ENCODE results near the gene GUCY2D. TPM values are rescaled to one million over a fixed set of nuclear protein-coding genes. Genes with fewer than 3 reads are reported as not detected.
A peak's percentile ranks its signal among the peaks of the same experiment; 100 is the strongest.
"Not testable (repeated sequence)": the region's sequence is repeated elsewhere in the genome, so short reads cannot be mapped to it uniquely, and the experiment has no call there.

The GUCY2D gene
- total RNA-seq, 2 experiments from 2014 or later: not detected

DNA sequence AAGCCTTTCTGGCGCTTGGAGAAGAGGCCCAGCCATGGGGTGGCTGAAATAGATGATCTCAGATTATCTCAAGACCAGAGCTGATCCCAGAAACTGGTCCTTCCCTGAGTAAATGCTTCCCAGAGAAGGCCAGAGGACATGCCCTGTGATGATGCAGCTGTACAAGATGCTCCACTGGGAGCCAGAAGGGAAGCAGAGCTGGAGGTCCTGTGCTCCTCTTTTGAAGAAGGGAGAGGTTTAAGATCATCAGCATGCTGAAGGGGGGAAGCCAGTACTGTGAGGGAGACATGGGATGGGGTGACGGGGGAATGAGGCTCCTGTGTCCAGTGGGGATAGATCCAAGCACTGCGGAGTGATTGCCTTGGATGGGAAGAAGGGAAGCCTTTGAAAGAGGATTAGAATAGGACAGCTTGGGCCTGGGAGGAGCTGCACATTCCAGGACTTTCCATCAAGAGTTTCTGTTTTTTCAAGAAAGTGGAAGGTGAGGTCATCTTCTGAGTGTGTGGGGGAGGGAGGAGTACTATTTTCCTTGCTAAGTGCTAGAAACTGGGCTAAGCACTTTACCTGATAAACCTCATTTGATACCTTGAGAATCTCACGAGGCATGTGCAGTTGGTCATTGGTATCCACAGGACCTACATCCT lies 20.1 kb downstream of the GUCY2D start:
- H3K27ac Mint-ChIP-seq: no peak overlapping the region
- peaks cover 4% of the 10 kb centered on the region for H3K4me1 Mint-ChIP-seq
- no peaks in the 10 kb centered on the region for H3K9me3 Mint-ChIP-seq
- peaks cover 33% of the 10 kb centered on the region for H3K27me3 Mint-ChIP-seq
- no peak overlapping the region for H3K4me3 Mint-ChIP-seq
- DNase-seq: no peak
- ChIA-PET POLR2A (no interaction called here), CTCF (no interaction called here)
- no peaks in the 10 kb centered on the region for H3K36me3 Mint-ChIP-seq (ENCODE audit: low read depth)

DNA sequence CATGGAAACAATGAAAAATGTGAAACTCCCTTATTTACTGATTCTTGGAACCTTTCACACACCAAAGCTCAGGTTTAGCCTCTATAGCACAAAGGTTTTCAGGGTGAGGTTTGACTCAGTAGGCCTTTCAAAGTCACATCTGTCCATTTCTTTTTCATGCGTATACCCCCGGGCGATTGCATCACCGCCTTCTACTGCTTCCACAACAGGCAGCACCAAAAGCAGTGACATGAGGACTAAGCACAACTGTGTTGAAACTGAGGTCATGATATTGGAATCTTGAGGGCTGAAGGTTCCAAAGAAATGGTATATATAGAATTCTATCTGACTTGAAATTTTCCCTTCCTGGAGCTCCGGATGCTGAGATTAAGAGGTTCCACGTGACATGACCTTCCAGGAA lies 21.7 kb downstream of the GUCY2D start:
- CTCF ChIA-PET: interaction anchor here (0.9 kb wide), 1 partner anchor 17 kb away, joined by 3 read pairs; no protein-coding TSS in a partner anchor
- POLR2A ChIA-PET; H3K27ac Mint-ChIP-seq; H3K36me3 Mint-ChIP-seq (ENCODE audit: low read depth); H3K4me3 Mint-ChIP-seq; H3K4me1 Mint-ChIP-seq; DNase-seq; H3K9me3 Mint-ChIP-seq: not testable (repeated sequence)
- peaks cover 38% of the 10 kb centered on the region for H3K27me3 Mint-ChIP-seq

DNA sequence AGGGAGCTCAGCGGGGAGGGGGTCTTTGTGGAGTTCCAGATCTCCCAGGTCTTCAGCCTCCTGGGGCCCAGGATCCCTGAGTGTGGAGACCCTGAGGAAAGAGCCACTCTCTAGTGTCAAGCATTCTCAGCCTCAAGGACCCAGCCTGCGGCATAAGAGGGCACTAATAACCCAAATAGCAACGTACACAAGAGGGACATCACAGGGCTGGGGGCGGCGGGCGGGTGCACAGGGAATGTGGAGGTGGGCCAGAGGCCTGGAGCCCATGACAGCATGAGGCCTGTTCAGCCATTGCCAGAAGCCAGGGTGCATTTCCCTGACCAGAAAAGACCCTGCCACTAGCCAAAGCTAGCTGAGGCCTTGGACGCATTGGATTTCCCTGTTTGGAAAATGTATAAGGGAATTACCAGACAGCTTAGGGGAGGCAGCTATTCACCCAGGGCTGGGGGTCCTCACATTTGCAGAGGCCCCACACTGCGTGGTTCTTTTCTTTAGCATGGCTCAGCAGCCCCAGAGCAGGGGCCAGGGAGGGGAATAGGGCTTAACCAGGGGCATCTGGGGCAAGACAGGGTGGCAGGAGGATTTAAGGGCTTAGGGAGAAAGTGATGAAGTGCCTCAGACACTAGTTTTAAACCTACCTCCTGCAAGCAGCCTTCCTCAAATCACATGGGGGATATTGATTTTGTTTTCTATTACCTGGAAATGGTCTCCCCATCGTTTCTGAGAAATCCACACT lies 22.9 kb downstream of the GUCY2D start:
- DNase-seq: no peak
- ChIA-PET POLR2A (no interaction called here), CTCF (interaction anchor here (0.7 to 1.7 kb wide), 3 partner anchors 8 to 48 kb away, joined by 3 to 6 read pairs (median 3); no protein-coding TSS in a partner anchor)
- H3K27ac Mint-ChIP-seq: no peak overlapping the region
- no peak overlapping the region for H3K4me3 Mint-ChIP-seq
- no peaks in the 10 kb centered on the region for H3K36me3 Mint-ChIP-seq (ENCODE audit: low read depth)
- peaks cover 34% of the 10 kb centered on the region for H3K27me3 Mint-ChIP-seq
- no peaks in the 10 kb centered on the region for H3K9me3 Mint-ChIP-seq
- no peaks in the 10 kb centered on the region for H3K4me1 Mint-ChIP-seq

DNA sequence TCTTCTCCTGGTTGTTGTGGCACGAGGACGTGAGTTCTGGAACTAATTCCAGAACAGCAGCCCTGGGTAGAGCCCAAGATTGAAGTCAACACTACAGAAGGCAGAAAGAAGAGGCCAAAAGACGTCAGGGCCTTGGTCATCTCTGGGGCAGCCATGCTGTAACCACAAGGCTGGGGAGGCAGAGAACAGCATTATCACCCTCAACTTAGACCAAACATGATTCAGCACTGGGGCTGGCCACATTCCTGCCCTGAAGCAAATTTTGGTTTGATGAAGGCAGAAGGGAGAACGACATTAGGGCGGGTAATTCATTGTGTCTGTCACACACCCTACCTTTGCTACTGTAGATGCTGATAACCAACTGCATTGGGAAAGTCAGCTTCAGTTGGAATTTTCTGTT lies 26.7 kb downstream of the GUCY2D start:
- Mint-ChIP-seq H3K36me3 (ENCODE audit: low read depth) (no peaks in the 10 kb centered on the region), H3K27ac (no peak overlapping the region), H3K9me3 (no peaks in the 10 kb centered on the region), H3K4me1 (no peaks in the 10 kb centered on the region), H3K27me3 (peaks cover 38% of the 10 kb centered on the region), H3K4me3 (no peak overlapping the region)
- CTCF ChIA-PET: interaction anchor here (0.7 kb wide), 1 partner anchor 76 kb away, joined by 3 read pairs; no protein-coding TSS in a partner anchor
- DNase-seq: no peak
- POLR2A ChIA-PET: no interaction called here

DNA sequence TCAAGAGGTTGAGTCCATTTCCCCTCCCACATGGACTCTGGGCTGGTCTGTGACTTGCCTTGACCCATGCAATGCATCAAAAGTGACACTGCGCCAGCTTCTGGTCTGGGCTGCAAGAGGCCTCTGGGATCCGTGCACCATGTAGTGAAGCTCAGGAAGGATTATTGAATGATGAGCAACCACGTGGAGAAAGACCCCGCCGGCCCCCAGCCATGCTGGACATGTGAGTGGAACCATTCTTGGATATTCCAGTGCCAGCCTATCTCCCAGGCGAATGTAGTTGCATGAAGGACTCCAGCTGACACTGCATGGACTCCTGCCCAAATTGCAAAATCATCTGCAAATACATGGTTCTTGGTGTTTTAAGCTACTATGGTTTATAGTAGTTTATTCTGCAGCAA lies 28.8 kb downstream of the GUCY2D start:
- no peak for DNase-seq
- no peaks in the 10 kb centered on the region for H3K9me3 Mint-ChIP-seq
- H3K27me3 Mint-ChIP-seq: peaks cover 46% of the 10 kb centered on the region
- no peaks in the 10 kb centered on the region for H3K4me1 Mint-ChIP-seq
- H3K27ac Mint-ChIP-seq: no peak overlapping the region
- H3K36me3 Mint-ChIP-seq (ENCODE audit: low read depth): no peaks in the 10 kb centered on the region
- CTCF ChIA-PET: interaction anchor here (1.1 kb wide), 1 partner anchor 48 kb away, joined by 3 read pairs; no protein-coding TSS in a partner anchor
- no peak overlapping the region for H3K4me3 Mint-ChIP-seq
- POLR2A ChIA-PET: interaction anchor here (0.6 kb wide), 1 partner anchor 379 kb away, joined by 3 read pairs; no protein-coding TSS in a partner anchor

DNA sequence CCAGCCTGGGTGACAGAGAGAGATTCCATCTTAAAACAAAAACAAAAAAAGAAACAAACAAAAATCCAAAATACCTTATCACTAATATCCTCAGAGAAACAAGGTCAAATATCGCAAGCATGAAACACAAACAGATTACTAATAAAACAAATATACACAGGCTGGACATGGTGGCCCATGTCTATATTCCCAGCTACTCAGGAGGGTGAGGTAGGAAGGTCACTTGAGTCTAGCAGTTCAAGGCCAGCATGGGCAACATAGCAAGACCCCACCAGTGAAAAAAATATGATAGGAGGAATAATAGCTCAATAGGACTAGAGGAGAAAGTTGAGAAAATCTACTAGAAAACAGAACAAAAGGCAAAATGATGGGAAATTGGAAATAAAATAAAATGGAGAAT lies 29.5 kb downstream of the GUCY2D start:
- no peaks in the 10 kb centered on the region for H3K36me3 Mint-ChIP-seq (ENCODE audit: low read depth)
- H3K4me1 Mint-ChIP-seq: no peaks in the 10 kb centered on the region
- no peak for DNase-seq
- POLR2A ChIA-PET: no interaction called here
- peaks cover 44% of the 10 kb centered on the region for H3K27me3 Mint-ChIP-seq
- H3K4me3 Mint-ChIP-seq: no peak overlapping the region
- H3K27ac Mint-ChIP-seq: no peak overlapping the region
- H3K9me3 Mint-ChIP-seq: no peaks in the 10 kb centered on the region
- CTCF ChIA-PET: interaction anchor here (0.6 to 1.1 kb wide), 2 partner anchors 47 to 87 kb away, joined by 3 to 5 read pairs; no protein-coding TSS in a partner anchor

DNA sequence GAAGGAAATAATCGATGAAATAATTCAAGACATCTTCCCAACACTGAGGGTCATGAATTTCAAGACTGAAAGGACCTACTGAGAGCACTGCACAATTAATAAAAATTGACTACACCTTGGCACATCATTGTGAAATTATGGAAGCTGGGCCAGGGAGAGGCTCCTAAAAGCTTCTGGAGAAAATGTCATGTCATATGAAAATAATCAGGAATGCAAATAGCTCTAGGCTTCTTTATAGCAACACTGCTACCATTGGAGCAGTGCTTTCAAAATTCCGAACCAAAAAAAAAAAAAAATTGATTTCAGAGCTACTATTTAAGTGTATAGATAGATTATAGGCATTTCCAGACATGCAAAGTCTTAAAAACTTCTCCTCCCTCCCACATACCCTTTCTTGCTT lies 30.0 kb downstream of the GUCY2D start:
- Mint-ChIP-seq H3K4me3 (no peak overlapping the region), H3K27me3 (peaks cover 41% of the 10 kb centered on the region), H3K36me3 (ENCODE audit: low read depth) (no peaks in the 10 kb centered on the region), H3K9me3 (no peaks in the 10 kb centered on the region), H3K27ac (no peak overlapping the region), H3K4me1 (no peaks in the 10 kb centered on the region)
- ChIA-PET POLR2A (no interaction called here), CTCF (interaction anchor here (0.6 kb wide), 1 partner anchor 87 kb away, joined by 5 read pairs; no protein-coding TSS in a partner anchor)
- DNase-seq: no peak

DNA sequence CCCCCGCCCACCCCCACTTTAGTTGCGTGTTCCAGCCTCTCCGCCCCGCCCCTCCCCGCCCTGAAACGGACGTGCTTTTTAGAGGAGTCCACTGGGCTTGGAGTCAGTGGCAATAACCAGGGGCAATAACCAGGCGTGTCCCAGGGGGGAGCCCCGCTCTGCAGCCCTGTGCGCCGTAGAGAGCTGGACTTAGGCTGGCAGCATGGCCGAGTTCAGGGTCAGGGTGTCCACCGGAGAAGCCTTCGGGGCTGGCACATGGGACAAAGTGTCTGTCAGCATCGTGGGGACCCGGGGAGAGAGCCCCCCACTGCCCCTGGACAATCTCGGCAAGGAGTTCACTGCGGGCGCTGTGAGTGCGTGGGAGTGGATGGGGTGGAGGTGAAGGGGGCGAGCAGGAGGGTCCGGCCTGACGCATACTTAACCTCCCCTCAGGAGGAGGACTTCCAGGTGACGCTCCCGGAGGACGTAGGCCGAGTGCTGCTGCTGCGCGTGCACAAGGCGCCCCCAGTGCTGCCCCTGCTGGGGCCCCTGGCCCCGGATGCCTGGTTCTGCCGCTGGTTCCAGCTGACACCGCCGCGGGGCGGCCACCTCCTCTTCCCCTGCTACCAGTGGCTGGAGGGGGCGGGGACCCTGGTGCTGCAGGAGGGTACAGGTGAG lies 36.7 kb downstream of the GUCY2D start, which contains the start of gene ALOX15B:
Gene ALOX15B (plus strand): TSS at position 106 of the 657 bp plus-strand sequence. CDS start 97 bp downstream, at position 203.
- DNase-seq: no peak
- no peaks in the 10 kb centered on the region for H3K9me3 Mint-ChIP-seq
- no peaks in the 10 kb centered on the region for H3K4me1 Mint-ChIP-seq
- no peaks in the 10 kb centered on the region for H3K36me3 Mint-ChIP-seq (ENCODE audit: low read depth)
- ChIA-PET CTCF (no interaction called here), POLR2A (no interaction called here)
- H3K4me3 Mint-ChIP-seq: no peak within 1 kb of the TSS
- no peak within 1 kb of the TSS for H3K27ac Mint-ChIP-seq
- peaks cover 43% of the 10 kb centered on the region for H3K27me3 Mint-ChIP-seq

DNA sequence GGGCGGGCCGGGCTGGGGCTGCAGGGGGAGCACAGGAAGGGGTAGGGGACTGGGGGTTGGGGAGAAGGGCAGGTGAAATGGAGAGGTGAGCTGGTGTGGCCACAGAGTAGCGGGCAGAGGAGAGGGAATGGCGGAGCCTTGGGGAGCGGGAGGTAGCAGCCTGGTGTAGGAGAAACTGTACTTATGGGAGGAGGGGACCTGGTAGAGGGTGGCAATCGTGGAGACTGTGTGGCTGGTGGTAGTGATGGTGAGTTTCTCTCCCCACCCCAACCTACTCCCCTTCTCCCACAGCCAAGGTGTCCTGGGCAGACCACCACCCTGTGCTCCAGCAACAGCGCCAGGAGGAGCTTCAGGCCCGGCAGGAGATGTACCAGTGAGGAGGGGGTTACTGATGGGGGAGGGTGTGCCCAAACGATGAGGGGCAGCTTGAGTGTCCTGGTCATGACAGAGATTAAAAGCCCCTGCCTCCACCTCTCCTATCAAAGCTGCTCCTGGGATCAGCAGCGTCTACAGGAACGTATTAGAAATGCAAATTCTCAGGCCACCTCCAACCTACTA lies 37.3 kb downstream of the GUCY2D start:
- Mint-ChIP-seq H3K4me3 (no peak overlapping the region), H3K27me3 (peaks cover 37% of the 10 kb centered on the region), H3K4me1 (no peaks in the 10 kb centered on the region), H3K27ac (no peak overlapping the region), H3K9me3 (no peaks in the 10 kb centered on the region), H3K36me3 (ENCODE audit: low read depth) (no peaks in the 10 kb centered on the region)
- DNase-seq: no peak
- ChIA-PET CTCF (no interaction called here), POLR2A (no interaction called here)

DNA sequence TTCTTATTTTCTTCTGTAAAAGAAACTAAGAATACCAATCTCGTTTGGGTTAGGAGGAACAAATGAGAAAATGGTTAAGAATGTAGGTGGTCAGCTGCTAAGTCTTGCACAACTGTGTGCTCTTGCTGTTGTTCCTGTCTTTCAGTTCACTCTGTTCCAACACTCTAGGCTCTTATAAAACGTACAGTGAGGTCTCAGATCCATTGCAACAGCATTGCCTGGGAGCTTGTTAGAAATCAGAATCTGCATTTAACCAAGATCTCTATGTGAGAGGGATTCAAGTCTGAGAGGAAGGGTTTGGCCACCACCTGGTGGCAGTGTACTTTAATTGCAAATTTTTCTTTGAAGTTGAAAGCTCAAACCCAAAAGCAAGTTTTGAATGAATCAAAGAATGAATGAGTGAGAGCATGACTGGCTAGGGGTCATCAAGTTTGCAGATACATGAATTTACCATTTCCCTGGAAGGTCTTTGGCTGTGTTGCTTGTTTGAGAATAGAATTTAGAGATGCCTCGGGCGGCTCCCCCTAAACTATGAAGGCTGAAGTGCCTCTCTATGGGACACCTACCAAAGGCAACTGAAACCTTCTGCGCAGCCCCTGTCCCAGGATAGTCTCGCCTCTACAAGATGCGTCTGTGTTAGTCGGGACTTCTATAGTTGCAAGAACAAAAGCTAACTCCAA lies 39.0 kb downstream of the GUCY2D start:
- H3K36me3 Mint-ChIP-seq (ENCODE audit: low read depth): no peaks in the 10 kb centered on the region
- H3K9me3 Mint-ChIP-seq: no peaks in the 10 kb centered on the region
- H3K27ac Mint-ChIP-seq: no peak overlapping the region
- ChIA-PET CTCF (interaction anchor here (0.5 to 3.1 kb wide), 32 partner anchors 9 to 298 kb away, joined by 3 to 28 read pairs (median 4); partner anchors contain the start of genes CYB5D1, GUCY2D, NAA38 and RNF227), POLR2A (interaction anchor here (0.9 to 1.3 kb wide), 6 partner anchors 15 to 256 kb away, joined by 3 to 7 read pairs (median 4); partner anchors contain the start of genes CNTROB, NAA38 and TRAPPC1)
- H3K4me1 Mint-ChIP-seq: no peaks in the 10 kb centered on the region
- H3K27me3 Mint-ChIP-seq: peaks cover 31% of the 10 kb centered on the region
- peak; percentile 54 for DNase-seq
- no peak overlapping the region for H3K4me3 Mint-ChIP-seq

DNA sequence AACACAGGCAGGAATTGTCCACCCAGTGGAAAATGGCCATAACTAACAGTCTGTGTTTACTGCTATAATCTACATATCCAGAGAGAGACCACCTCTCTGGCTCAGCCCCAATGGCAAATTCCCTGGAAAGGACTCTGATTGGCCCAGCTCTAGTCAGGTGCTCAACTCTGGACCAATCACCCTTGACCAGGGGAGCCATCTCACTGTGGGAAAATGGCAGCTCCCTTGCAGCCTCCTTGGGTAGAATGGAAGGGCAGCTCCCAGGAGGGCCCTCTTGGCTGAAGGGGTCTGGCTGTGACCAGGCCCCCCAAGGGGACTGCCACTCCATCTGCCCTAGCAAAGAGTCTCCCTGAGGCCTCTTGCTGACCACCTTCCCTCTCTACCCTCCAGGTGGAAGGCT lies 39.6 kb downstream of the GUCY2D start:
- Mint-ChIP-seq H3K4me3 (no peak overlapping the region), H3K4me1 (no peaks in the 10 kb centered on the region), H3K27me3 (peaks cover 31% of the 10 kb centered on the region), H3K9me3 (no peaks in the 10 kb centered on the region), H3K36me3 (ENCODE audit: low read depth) (no peaks in the 10 kb centered on the region), H3K27ac (no peak overlapping the region)
- DNase-seq: no peak
- ChIA-PET CTCF (interaction anchor here (0.5 to 3.1 kb wide), 29 partner anchors 9 to 298 kb away, joined by 3 to 28 read pairs (median 4); partner anchors contain the start of genes CYB5D1, GUCY2D, NAA38 and RNF227), POLR2A (interaction anchor here (0.9 to 1.3 kb wide), 5 partner anchors 14 to 257 kb away, joined by 3 to 7 read pairs (median 4); partner anchors contain the start of genes CNTROB and TRAPPC1)

All from activated CD4-positive, alpha-beta memory T cell treated with anti-CD3 and anti-CD28 coated beads, Interleukin-2, amount 10 ng/mL, durations not matched to agents 7 days and 5 days (primary cell).